MM.1S (cell line): ENCODE measurements around the gene NUP214.
A peak's percentile ranks its signal among the peaks of the same experiment; 100 is the strongest.

Experiments used
- DNase-seq: peaks from one replicate; pipeline ENCODE4 v3.0.0-alpha.2; 2015
- H2AFZ ChIP-seq: fragments of 300-600 bp; sonication (generic); 2 replicates; pipeline ENCODE4 v1.6.0; 2016; ENCODE audit warnings: antibody characterized with exemption, low read length
- H3F3A ChIP-seq: fragments of 300-600 bp; sonication (generic); 2 replicates; pipeline ENCODE4 v1.6.1; 2016; ENCODE audit warnings: mild to moderate bottlenecking, antibody characterized with exemption, low read length, moderate library complexity, mixed read lengths; ENCODE audit not compliant: insufficient read depth
- H3K27ac ChIP-seq: fragments of 300-600 bp; sonication (generic); 2 replicates; pipeline ENCODE4 v1.5.1; 2016; ENCODE audit warnings: mild to moderate bottlenecking, low read length
- H3K27me3 ChIP-seq: fragments of 300-600 bp; sonication (generic); replicated peaks from 2 replicates; pipeline ENCODE4 v1.6.0; 2016; ENCODE audit warnings: low read length; ENCODE audit not compliant: insufficient read depth
- H3K36me3 ChIP-seq: fragments of 300-600 bp; sonication (generic); replicated peaks from 2 replicates; pipeline ENCODE4 v1.6.1; 2016; ENCODE audit warnings: mild to moderate bottlenecking, low read length, mixed read lengths; ENCODE audit not compliant: insufficient read depth
- H3K4me1 ChIP-seq: fragments of 300-600 bp; sonication (generic); 2 replicates; pipeline ENCODE4 v1.6.1; 2016; ENCODE audit warnings: low read length, mixed read lengths
- H3K4me2 ChIP-seq: fragments of 300-600 bp; sonication (generic); 2 replicates; pipeline ENCODE4 v1.6.0; 2016; ENCODE audit warnings: low read depth, low read length
- H3K4me3 ChIP-seq: fragments of 300-600 bp; sonication (generic); 2 replicates; pipeline ENCODE4 v1.5.1; 2016; ENCODE audit warnings: low read length, mixed read lengths
- H3K79me2 ChIP-seq: fragments of 300-600 bp; sonication (generic); 2 replicates; pipeline ENCODE4 v1.6.1; 2016; ENCODE audit warnings: mixed run types, low read length, mixed read lengths
- H3K9ac ChIP-seq: fragments of 300-600 bp; sonication (generic); 2 replicates; pipeline ENCODE4 v1.6.1; 2016; ENCODE audit warnings: low read length, mixed read lengths
- H3K9me2 ChIP-seq: fragments of 300-600 bp; sonication (generic); replicated peaks from 2 replicates; pipeline ENCODE4 v1.6.1; 2016; ENCODE audit warnings: mild to moderate bottlenecking, low read length, mixed read lengths; ENCODE audit not compliant: insufficient read depth
- H3K9me3 ChIP-seq: fragments of 300-600 bp; sonication (generic); replicated peaks from 2 replicates; pipeline ENCODE4 v1.6.1; 2016; ENCODE audit warnings: mild to moderate bottlenecking, low read length, mixed read lengths; ENCODE audit not compliant: insufficient read depth
- H4K20me1 ChIP-seq: fragments of 300-600 bp; sonication (generic); 2 replicates; pipeline ENCODE4 v1.6.1; 2016; ENCODE audit warnings: mild to moderate bottlenecking, low read length, moderate library complexity, mixed read lengths; ENCODE audit not compliant: insufficient read depth
- EZH2 ChIP-seq: fragments of 300-600 bp; sonication (generic); optimal IDR thresholded peaks from 2 replicates; pipeline ENCODE3; 2017; ENCODE audit warnings: low read depth, mild to moderate bottlenecking, antibody characterized with exemption, low read length, mixed read lengths
- EZH2phosphoT487 ChIP-seq: fragments of 300-600 bp; sonication (generic); IDR thresholded peaks from 2 replicates; pipeline ENCODE4 v1.6.1; 2018; ENCODE audit warnings: antibody characterized with exemption, low read length
- TF ChIP-seq, protein P1 (sequence below): fragments of 300-600 bp; sonication (generic); IDR thresholded peaks from 2 replicates; pipeline ENCODE4 v1.5.1; 2016; ENCODE audit warnings: antibody characterized with exemption, low read length, mixed read lengths

The NUP214 gene

DNA sequence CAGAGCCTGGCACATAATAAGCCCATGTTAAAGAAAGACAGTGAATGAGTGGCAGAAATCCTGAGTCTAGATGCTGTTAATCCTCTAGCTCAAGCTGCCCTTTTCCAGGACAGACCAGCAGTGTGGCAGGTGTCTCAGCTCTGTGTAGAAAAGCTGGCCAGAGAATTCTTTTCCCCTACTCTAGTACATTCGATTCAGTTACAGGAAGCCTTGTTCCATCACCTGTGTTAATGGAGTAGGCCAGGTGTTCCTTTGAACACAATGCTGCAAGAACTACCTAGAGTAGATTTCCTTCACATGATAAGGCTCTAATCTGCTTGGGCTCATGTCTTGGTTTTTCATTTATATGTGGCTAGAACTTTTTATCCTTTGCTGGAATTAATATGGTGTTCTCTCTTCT lies 52.5 kb downstream of the NUP214 start:
- Histone ChIP-seq H3K79me2 (0 out of 2 replicates have a peak, but pooled peaks cover 3% of the 10 kb centered on the region), H3K9me3 (no peaks in the 10 kb centered on the region), H3K36me3 (0 out of 2 replicates have a peak, but pooled peaks cover 10% of the 10 kb centered on the region), H3K4me3 (no peak overlapping the region), H3K9me2 (no peaks in the 10 kb centered on the region), H3K4me1 (no peaks in the 10 kb centered on the region), H2AFZ (no peak overlapping the region), H4K20me1 (no peaks in the 10 kb centered on the region), H3K4me2 (no peak overlapping the region), H3K27ac (no peak overlapping the region), H3K9ac (no peak overlapping the region), H3K27me3 (no peaks in the 10 kb centered on the region), H3F3A (no peaks in the 10 kb centered on the region)
- TF ChIP-seq EZH2 (no peak), EZH2phosphoT487 (no peak)
- TF ChIP-seq, protein P1, sequence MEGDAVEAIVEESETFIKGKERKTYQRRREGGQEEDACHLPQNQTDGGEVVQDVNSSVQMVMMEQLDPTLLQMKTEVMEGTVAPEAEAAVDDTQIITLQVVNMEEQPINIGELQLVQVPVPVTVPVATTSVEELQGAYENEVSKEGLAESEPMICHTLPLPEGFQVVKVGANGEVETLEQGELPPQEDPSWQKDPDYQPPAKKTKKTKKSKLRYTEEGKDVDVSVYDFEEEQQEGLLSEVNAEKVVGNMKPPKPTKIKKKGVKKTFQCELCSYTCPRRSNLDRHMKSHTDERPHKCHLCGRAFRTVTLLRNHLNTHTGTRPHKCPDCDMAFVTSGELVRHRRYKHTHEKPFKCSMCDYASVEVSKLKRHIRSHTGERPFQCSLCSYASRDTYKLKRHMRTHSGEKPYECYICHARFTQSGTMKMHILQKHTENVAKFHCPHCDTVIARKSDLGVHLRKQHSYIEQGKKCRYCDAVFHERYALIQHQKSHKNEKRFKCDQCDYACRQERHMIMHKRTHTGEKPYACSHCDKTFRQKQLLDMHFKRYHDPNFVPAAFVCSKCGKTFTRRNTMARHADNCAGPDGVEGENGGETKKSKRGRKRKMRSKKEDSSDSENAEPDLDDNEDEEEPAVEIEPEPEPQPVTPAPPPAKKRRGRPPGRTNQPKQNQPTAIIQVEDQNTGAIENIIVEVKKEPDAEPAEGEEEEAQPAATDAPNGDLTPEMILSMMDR: no peak
- no peak for DNase-seq

DNA sequence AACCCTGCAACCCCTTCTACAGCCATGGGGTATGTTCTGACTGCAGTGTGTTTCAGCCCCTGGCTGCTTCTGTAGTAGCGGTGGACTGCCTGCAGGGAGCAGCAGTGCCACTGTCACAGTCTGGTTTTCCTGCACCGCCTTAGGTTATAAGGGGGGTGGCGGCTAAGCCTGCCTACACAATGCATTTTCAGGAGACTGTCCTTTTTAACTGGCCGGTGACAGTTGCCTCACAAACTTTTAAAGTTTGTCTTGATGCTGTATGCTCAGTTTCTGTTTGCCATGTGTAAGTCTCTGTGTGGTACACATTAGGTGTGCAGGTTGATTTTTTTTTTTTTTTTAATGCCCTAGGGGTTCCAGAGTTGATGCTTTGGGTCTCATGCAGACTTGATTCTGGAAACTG lies 53.0 kb downstream of the NUP214 start:
- Histone ChIP-seq H2AFZ (no peak overlapping the region), H3K4me2 (no peak overlapping the region), H3K4me3 (no peak overlapping the region), H3F3A (no peaks in the 10 kb centered on the region), H4K20me1 (no peaks in the 10 kb centered on the region), H3K27ac (no peak overlapping the region), H3K27me3 (no peaks in the 10 kb centered on the region), H3K4me1 (no peaks in the 10 kb centered on the region), H3K9ac (no peak overlapping the region), H3K79me2 (0 out of 2 replicates have a peak, but pooled peaks cover 3% of the 10 kb centered on the region), H3K9me3 (no peaks in the 10 kb centered on the region), H3K36me3 (0 out of 2 replicates have a peak, but pooled peaks cover 10% of the 10 kb centered on the region), H3K9me2 (no peaks in the 10 kb centered on the region)
- peak; percentile 62 for DNase-seq
- TF ChIP-seq, protein P1: peak; percentile 97
- TF ChIP-seq EZH2phosphoT487 (no peak), EZH2 (no peak)

DNA sequence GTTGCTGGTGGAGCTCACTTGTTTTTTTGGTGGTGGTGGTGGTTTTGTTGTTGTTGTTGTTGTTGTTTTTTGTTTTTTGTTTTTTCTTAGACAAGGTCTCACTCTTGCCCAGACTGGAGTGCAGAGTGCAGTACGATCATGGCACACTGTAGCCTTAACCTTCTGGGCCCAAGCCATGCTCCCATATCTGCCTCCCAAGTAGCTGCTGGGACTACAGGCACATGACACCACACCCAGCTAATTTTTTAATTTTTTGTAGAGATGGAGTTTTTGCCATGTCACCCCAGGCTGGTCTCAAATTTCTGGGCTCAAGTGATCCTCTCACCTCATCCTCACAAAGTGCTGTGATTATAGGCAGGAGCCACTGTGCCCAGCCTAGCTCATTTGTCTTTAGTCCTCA lies 53.5 kb downstream of the NUP214 start:
- Histone ChIP-seq H3K9me2 (no peaks in the 10 kb centered on the region), H3F3A (no peaks in the 10 kb centered on the region), H2AFZ (no peak overlapping the region), H3K4me1 (no peaks in the 10 kb centered on the region), H3K27ac (no peak overlapping the region), H3K27me3 (no peaks in the 10 kb centered on the region), H3K36me3 (0 out of 2 replicates have a peak, but pooled peaks cover 10% of the 10 kb centered on the region), H3K4me2 (no peak overlapping the region), H3K9ac (no peak overlapping the region), H3K79me2 (0 out of 2 replicates have a peak, but pooled peaks cover 3% of the 10 kb centered on the region), H3K4me3 (no peak overlapping the region), H4K20me1 (no peaks in the 10 kb centered on the region), H3K9me3 (no peaks in the 10 kb centered on the region)
- DNase-seq: no peak
- TF ChIP-seq EZH2 (no peak), EZH2phosphoT487 (no peak)
- TF ChIP-seq, protein P1: no peak
